GM19395 (cell line): ENCODE results near the gene TEX28.
"Not testable (repeated sequence)": the region's sequence is repeated elsewhere in the genome, so short reads cannot be mapped to it uniquely, and the experiment has no call there.

Experiments
- ATAC-seq: cut with Tn5 transposase; IDR thresholded peaks from one replicate; pipeline ENCODE4 v1.9.1; 2021; ENCODE audit warnings: mild to moderate bottlenecking, moderate library complexity; ENCODE audit not compliant: unreplicated experiment

Gene TEX28

GRCh38 chrX:154247377-154248045, 47.4 kb downstream of the TEX28 start:
- peak; percentile 73 for ATAC-seq

GRCh38 chrX:154239982-154240503, 54.9 kb downstream of the TEX28 start:
- ATAC-seq = not testable (repeated sequence)

- ATAC-seq = not testable (repeated sequence)
These were observed 55.9 kb downstream of the TEX28 start for GRCh38 chrX:154238939-154239559.

GRCh38 chrX:154233620-154234019, 61.3 kb downstream of the TEX28 start:
- not testable (repeated sequence) for ATAC-seq

GRCh38 chrX:154231443-154231842, 63.5 kb downstream of the TEX28 start:
- ATAC-seq = not testable (repeated sequence)

- not testable (repeated sequence) for ATAC-seq
These were observed 68.2 kb downstream of the TEX28 start for GRCh38 chrX:154226706-154227105.

GRCh38 chrX:154225292-154225691, 69.6 kb downstream of the TEX28 start:
- not testable (repeated sequence) for ATAC-seq
